ENCODE measurements around the gene KCNIP4. TPM values are rescaled to one million over a fixed set of nuclear protein-coding genes. Genes with fewer than 3 reads are reported as not detected.

Gene KCNIP4
- total and polyA plus RNA-seq, 2 experiments from 2014 or later: 0.65 TPM; not detected in 1

- Histone ChIP-seq H3K27me3 (replicated peaks; ENCODE audit: insufficient read depth) (no peaks in the 10 kb centered on the region), H3K27ac (no peak overlapping the region), H3K4me2 (ENCODE audit: unreplicated experiment) (no peak overlapping the region), H4K20me1 (ENCODE audit: insufficient read depth) (no peaks in the 10 kb centered on the region), H3K79me2 (ENCODE audit: insufficient read depth) (no peaks in the 10 kb centered on the region), H2AFZ (no peak overlapping the region), H3K4me3 (no peak overlapping the region), H3K9ac (no peak overlapping the region), H3K9me3 (ENCODE audit: low read depth) (no peaks in the 10 kb centered on the region), H3K36me3 (ENCODE audit: low read depth) (no peaks in the 10 kb centered on the region), H3K4me1 (ENCODE audit: insufficient read depth) (no peaks in the 10 kb centered on the region), H3F3A (ENCODE audit: insufficient read depth) (no peaks in the 10 kb centered on the region), H3K9me2 (ENCODE audit: insufficient read depth) (no peaks in the 10 kb centered on the region)
- DNase-seq: no peak
- 31% methylated on average over 3 of the region's 3 CpGs for WGBS, 2 experiments (ENCODE audit: low coverage in 1 of 2, low lambda C conversion rate in 2 of 2, missing lambda C conversion rate in 2 of 2)
- in situ Hi-C loops (cut with MboI): no loop called here
- TF ChIP-seq EZH2phosphoT487 (IDR thresholded peaks at IDR 0.05; ENCODE audit: insufficient read depth, low read depth) (no peak), EZH2 (IDR thresholded peaks at IDR 0.05; ENCODE audit: insufficient read depth, poor library complexity, severe bottlenecking) (no peak)
Observed at GRCh38 chr4:21376176-21376575, 572.4 kb downstream of the KCNIP4 start.

- Histone ChIP-seq H3K4me2 (ENCODE audit: unreplicated experiment) (no peak overlapping the region), H3K9me2 (ENCODE audit: insufficient read depth) (no peaks in the 10 kb centered on the region), H3K36me3 (ENCODE audit: low read depth) (no peaks in the 10 kb centered on the region), H3K79me2 (ENCODE audit: insufficient read depth) (no peaks in the 10 kb centered on the region), H3K9ac (no peak overlapping the region), H3F3A (ENCODE audit: insufficient read depth) (no peaks in the 10 kb centered on the region), H2AFZ (no peak overlapping the region), H4K20me1 (ENCODE audit: insufficient read depth) (no peaks in the 10 kb centered on the region), H3K4me3 (no peak overlapping the region), H3K27ac (no peak overlapping the region), H3K27me3 (replicated peaks; ENCODE audit: insufficient read depth) (no peaks in the 10 kb centered on the region), H3K4me1 (ENCODE audit: insufficient read depth) (no peaks in the 10 kb centered on the region), H3K9me3 (ENCODE audit: low read depth) (no peaks in the 10 kb centered on the region)
- TF ChIP-seq EZH2 (IDR thresholded peaks at IDR 0.05; ENCODE audit: insufficient read depth, poor library complexity, severe bottlenecking): no peak
- DNase-seq: no peak
- in situ Hi-C loops (cut with MboI): no loop called here
- WGBS, 2 experiments (ENCODE audit: low coverage in 1 of 2, low lambda C conversion rate in 2 of 2, missing lambda C conversion rate in 2 of 2): 21 to 26% methylated on average over 2 of the region's 2 CpGs
Observed at GRCh38 chr4:21374641-21375368, 573.8 kb downstream of the KCNIP4 start.

- H3K27me3 ChIP-seq (replicated peaks; ENCODE audit: insufficient read depth): no peaks in the 10 kb centered on the region
- H3K4me3 ChIP-seq: no peak overlapping the region
- H3K9me2 ChIP-seq (ENCODE audit: insufficient read depth): no peaks in the 10 kb centered on the region
- no peak overlapping the region for H3K9ac ChIP-seq
- H3K4me1 ChIP-seq (ENCODE audit: insufficient read depth): no peaks in the 10 kb centered on the region
- no peaks in the 10 kb centered on the region for H3K9me3 ChIP-seq (ENCODE audit: low read depth)
- no peak overlapping the region for H2AFZ ChIP-seq
- no peaks in the 10 kb centered on the region for H4K20me1 ChIP-seq (ENCODE audit: insufficient read depth)
- H3K36me3 ChIP-seq (ENCODE audit: low read depth): no peaks in the 10 kb centered on the region
- no peaks in the 10 kb centered on the region for H3F3A ChIP-seq (ENCODE audit: insufficient read depth)
- H3K79me2 ChIP-seq (ENCODE audit: insufficient read depth): no peaks in the 10 kb centered on the region
- no peak overlapping the region for H3K4me2 ChIP-seq (ENCODE audit: unreplicated experiment)
- in situ Hi-C loops (cut with MboI): no loop called here
- no peak for DNase-seq
- no peak overlapping the region for H3K27ac ChIP-seq
- TF ChIP-seq EZH2 (IDR thresholded peaks at IDR 0.05; ENCODE audit: insufficient read depth, poor library complexity, severe bottlenecking): no peak
- TF ChIP-seq EZH2phosphoT487 (IDR thresholded peaks at IDR 0.05; ENCODE audit: insufficient read depth, low read depth): no peak
- 5 to 9% methylated on average over 2 of the region's 2 CpGs for WGBS, 2 experiments (ENCODE audit: low coverage in 1 of 2, low lambda C conversion rate in 2 of 2, missing lambda C conversion rate in 2 of 2)
Observed at GRCh38 chr4:21367567-21367966, 581.0 kb downstream of the KCNIP4 start.

- H3K4me1 ChIP-seq (ENCODE audit: insufficient read depth): no peaks in the 10 kb centered on the region
- H3K9ac ChIP-seq: no peak overlapping the region
- H3K9me3 ChIP-seq (ENCODE audit: low read depth): no peaks in the 10 kb centered on the region
- no peaks in the 10 kb centered on the region for H3K27me3 ChIP-seq (replicated peaks; ENCODE audit: insufficient read depth)
- in situ Hi-C loops (cut with MboI): no loop called here
- no peak overlapping the region for H3K4me3 ChIP-seq
- WGBS, 2 experiments (ENCODE audit: low coverage in 1 of 2, low lambda C conversion rate in 2 of 2, missing lambda C conversion rate in 2 of 2): 0% methylated on average over 1 of the region's 1 CpG
- no peak overlapping the region for H2AFZ ChIP-seq
- no peaks in the 10 kb centered on the region for H3K9me2 ChIP-seq (ENCODE audit: insufficient read depth)
- H3K36me3 ChIP-seq (ENCODE audit: low read depth): no peaks in the 10 kb centered on the region
- H3K79me2 ChIP-seq (ENCODE audit: insufficient read depth): no peaks in the 10 kb centered on the region
- no peak overlapping the region for H3K4me2 ChIP-seq (ENCODE audit: unreplicated experiment)
- no peak overlapping the region for H3K27ac ChIP-seq
- no peaks in the 10 kb centered on the region for H3F3A ChIP-seq (ENCODE audit: insufficient read depth)
- TF ChIP-seq EZH2phosphoT487 (IDR thresholded peaks at IDR 0.05; ENCODE audit: insufficient read depth, low read depth) (no peak), EZH2 (IDR thresholded peaks at IDR 0.05; ENCODE audit: insufficient read depth, poor library complexity, severe bottlenecking) (no peak)
- H4K20me1 ChIP-seq (ENCODE audit: insufficient read depth): no peaks in the 10 kb centered on the region
- DNase-seq: no peak
Observed at GRCh38 chr4:21366840-21367239, 581.7 kb downstream of the KCNIP4 start.

All from GM23248 (cell line).